ENCODE measurements around the gene DCAF10.
"Not testable (repeated sequence)": the region's sequence is repeated elsewhere in the genome, so short reads cannot be mapped to it uniquely, and the experiment has no call there.

The DCAF10 gene

DNA sequence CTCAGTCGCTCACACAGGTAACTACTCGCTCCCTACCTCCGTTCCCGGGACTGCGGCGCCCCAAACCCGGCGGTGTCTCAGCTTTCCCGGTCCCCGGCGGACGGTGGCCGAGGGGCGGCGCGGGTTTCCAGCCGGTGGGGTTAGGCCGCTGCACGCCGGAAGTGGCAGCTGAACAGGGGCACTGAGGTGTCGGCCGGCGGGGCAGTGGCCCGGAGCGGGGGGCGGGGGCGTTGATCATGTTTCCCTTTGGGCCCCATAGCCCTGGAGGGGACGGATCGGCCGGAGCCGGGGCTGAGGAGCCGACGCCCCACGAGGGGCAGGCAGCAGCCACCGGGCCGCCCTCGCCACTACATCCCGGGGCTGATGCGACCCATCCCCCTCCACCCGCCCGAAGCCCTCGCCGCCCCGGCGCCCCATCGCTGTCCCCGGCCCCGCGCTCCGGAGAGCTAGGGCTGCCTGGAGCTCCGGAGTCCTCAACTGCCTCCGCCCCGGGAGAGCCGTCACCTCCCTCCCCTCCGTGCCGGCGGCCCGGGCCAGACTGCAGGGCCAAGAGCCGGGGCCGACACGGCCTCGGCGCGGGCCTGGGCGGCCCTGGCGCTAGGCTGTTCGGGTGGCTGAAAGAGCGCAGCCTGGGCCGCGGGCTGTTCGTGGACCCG is at the start of gene DCAF10:
Gene DCAF10, plus strand, starts transcription at position 167 of the 656 bp plus-strand sequence. Its CDS starts 70 bp downstream, at position 237.
- FAIRE-seq = no peak

GRCh38 chr9:37751186-37751585 is 49.4 kb upstream of the DCAF10 start:
- no peak for FAIRE-seq

- not testable (repeated sequence) for FAIRE-seq
Observed at GRCh38 chr9:37751704-37752103, 48.9 kb upstream of the DCAF10 start.

- FAIRE-seq = not testable (repeated sequence)
Observed at GRCh38 chr9:37752112-37752511, 48.5 kb upstream of the DCAF10 start.

- FAIRE-seq = no peak
Observed at GRCh38 chr9:37752642-37753488, 47.7 kb upstream of the DCAF10 start.

GRCh38 chr9:37753489-37754190 is 47.0 kb upstream of the DCAF10 start, which contains the start of gene TRMT10B:
TSS of gene TRMT10B (plus strand) at chr9:37753805. CDS start at chr9:37761932, 8,127 bp downstream.
- no peak for FAIRE-seq

DNA sequence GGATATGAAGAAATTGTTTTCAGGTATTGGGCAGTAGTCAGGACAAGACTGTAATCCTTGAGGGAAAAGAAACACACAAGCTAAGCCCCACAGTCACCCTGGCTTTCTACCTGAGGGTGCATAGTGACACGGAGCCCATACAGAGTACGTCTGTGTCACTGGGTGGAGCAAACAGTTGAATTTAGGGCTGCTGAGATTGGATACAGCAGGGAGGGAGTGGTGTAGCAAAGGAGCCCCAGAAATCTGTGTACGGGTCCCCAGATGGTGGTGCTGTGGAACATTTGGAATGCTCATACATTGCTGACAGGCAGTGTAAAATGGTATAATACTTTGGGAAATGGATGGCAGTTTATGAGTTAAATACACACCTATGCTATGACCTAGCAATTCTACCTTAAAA is 41.9 kb upstream of the DCAF10 start:
- no peak for FAIRE-seq

GRCh38 chr9:37760416-37761161 is 40.0 kb upstream of the DCAF10 start:
- FAIRE-seq = no peak

DNA sequence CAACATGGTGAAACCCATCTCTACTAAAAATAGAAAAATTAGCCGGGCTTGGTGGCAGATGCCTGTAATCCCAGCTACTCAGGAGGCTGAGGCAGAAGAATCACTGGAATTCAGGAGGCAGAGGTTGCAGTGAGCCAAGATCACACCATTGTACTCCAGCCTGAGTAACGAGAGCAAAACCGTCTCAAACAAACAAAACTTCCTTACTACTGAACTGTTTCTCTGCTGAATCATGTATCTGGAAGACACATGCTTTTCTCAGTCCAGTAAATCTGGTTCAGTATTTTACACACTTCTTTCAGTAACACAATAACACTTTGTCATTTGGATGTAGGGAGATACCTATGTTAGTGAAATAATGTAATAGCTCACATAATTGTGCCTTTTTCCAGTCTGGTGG is 39.1 kb upstream of the DCAF10 start:
- FAIRE-seq = no peak

DNA sequence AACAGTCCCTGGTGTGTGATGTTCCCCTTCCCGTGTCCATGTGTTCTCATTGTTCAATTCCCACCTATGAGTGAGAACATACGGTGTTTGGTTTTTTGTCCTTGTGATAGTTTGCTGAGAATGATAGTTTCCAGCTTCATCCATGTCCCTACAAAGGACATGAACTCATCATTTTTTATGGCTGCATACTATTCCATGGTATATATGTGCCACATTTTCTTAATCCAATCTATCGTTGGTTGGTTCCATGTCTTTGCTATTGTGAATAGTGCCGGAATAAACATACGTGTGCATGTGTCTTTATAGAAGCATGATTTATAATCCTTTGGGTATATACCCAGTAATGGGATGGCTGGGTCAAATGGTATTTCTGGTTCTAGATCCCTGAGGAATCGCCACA is 35.3 kb upstream of the DCAF10 start:
- FAIRE-seq = not testable (repeated sequence)

- FAIRE-seq = no peak
Observed at GRCh38 chr9:37769306-37769705, 31.3 kb upstream of the DCAF10 start.

DNA sequence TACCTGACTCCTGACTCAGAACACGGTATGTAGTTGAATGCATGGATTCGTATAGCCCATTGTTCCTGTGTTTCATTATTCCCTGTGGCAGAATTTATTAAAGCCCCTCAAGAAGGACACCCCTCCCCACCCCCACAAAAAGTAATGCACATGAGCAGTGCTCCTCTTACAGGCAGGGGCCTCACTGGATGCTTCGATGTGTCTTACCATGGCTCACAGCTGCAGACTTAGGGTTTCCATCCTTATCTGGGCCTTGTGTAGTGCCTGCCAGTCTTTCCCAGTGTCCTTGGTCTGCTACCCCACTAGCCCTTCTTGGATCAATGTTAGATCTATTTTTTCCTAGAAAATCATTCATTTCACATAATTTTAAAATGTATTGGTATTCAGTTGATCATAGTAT is 30.6 kb upstream of the DCAF10 start:
- no peak for FAIRE-seq

GRCh38 chr9:37775216-37775919 is 25.2 kb upstream of the DCAF10 start:
- no peak for FAIRE-seq

DNA sequence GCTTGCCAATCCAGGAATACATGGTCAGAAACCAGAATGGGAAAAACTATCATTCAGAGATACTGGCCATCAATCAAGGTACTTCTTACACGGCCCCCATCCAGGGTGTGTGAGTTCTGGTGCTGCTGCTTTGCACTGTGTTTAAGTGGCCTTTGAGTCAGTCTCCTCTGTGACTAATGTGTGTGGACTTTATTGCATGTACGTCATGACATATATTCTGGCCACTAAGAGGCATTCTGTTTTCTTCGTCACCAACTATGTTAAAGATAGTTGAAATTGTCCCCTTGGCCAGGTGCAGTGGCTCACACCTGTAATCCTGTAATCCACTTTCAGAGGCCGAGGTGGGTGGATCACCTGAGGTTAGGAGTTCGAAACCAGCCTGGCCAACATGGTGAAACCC is 24.3 kb upstream of the DCAF10 start:
- FAIRE-seq = no peak

DNA sequence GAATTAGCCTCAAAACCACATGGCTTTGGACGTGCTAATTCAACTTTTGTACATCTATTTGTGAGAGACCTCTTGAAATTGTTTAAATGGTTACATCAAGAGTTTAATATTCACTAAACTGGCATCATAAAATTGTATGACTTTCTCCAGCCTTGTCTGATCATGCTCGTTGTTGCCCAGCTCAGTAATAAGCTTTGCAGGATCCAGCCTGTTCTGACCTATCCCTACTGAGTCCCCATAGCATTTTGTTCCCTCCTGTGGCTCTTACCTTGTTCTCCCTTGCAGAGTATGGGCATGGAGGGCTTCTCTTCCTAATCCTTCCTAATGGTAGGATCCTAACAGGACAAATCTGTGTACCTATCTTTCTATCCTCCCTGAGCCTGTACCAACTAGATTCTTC is 22.1 kb upstream of the DCAF10 start:
- FAIRE-seq = no peak

DNA sequence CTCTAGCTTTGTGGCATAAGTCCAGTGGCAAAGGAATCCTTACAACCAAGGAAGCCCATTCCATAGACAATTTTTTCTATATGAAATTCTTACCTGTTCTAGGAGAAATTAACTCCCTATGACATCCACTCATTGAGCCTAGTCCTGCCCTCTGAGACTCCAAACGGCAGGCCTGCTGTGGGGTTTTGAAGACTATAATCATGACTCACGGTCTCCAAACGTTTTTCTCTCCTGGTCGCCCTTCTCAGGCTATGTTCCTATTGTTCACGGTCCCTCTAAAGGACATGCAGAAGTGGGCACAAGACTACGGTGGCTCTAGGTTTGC is 16.3 kb upstream of the DCAF10 start:
- FAIRE-seq = no peak

- FAIRE-seq = no peak
Observed at GRCh38 chr9:37784616-37785483, 15.7 kb upstream of the DCAF10 start, which contains the start of gene EXOSC3. TSS of gene EXOSC3 (minus strand) at chr9:37785064. CDS start at chr9:37785044, 20 bp downstream.

DNA sequence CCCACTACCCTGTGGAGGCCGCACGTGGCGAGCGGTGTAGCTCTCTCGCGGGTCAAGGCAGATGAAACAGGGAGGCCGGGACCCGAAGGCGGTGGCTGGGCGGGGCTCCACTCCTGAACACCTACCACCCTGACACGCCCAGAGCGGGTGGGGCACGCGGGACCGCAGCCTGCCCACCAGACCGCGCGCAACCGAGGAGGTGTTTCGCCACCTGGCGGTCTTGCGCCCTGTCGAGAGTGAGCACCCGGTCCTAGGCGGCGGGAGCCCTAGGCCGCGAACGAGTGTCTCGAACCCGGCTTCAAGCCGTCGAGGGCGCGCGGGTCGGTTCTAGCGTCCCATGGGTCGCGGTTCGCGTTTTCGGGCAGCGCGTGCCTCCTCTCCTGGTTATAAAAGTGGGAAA is 13.5 kb upstream of the DCAF10 start:
- FAIRE-seq = no peak

DNA sequence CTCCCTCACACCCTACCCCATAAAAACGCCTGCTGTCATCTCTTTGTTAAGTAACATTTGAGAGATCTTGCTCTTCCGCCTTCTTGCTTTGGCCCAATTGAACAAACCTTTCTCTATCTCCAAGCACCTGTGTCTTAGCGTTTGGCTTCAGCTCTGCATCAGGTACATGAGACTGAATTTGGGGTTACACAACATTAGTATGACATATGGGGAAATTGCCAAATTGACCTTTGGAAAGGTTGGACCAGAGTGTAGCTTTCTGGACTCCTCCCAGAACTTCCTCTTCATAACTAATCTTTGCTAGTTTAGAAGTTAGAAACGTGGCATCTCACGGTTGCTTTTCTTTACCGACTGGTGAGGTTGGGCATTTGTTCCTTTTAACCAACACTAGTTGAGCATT is 12.3 kb upstream of the DCAF10 start:
- no peak for FAIRE-seq

DNA sequence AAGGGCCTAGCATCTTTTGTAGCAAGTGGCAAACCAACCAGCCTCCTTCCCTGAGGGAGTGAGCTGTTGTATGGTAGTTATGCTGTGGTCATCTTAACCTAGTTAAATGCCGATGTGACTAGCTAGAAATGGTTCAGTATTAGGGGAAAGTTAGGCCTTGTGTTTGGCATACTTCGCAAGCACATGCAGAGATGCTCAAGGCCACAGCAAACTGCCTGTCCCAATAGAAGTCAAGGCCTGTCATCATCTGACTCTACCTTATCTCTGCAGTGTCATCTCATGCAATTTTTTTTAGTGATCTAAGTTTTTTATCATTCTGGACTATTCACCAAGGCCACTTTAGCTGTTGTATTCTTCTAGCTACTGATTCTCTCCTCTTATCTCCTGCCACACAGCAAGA is 10.5 kb upstream of the DCAF10 start:
- FAIRE-seq = no peak

DNA sequence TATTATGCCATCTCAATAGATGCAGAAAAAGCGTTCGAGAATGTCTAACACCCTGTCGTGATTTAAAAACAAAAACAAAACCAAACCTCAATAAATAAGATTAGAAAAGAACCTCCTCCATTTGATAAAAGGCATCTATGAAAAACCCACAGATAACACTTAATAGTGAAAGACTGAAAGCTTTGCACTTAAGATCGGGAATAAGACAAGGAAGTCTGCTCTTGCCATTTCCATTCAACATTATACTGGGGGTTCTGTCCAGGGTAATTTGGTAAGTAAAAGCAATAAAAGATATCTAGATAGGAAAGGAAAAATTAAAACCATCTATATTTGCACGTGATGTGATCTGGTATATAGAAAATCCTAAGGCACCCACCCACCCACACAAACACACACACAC is 8.5 kb upstream of the DCAF10 start:
- no peak for FAIRE-seq
